B cell (primary cell): ENCODE data around the gene GAPVD1.

Experiments
- CTCF ChIP-seq: fragments of 200-600 bp; IDR thresholded peaks from one replicate; pipeline ENCODE4 v1.8.0; 2022; ENCODE audit warnings: antibody characterized with exemption, mild to moderate bottlenecking
- EZH2 ChIP-seq: IDR thresholded peaks from 2 replicates; pipeline ENCODE4 v1.6.1; 2012; ENCODE audit warnings: borderline replicate concordance, low read depth, mild to moderate bottlenecking, moderate library complexity, low read length; ENCODE audit not compliant: insufficient read depth, poor library complexity, severe bottlenecking

DNA sequence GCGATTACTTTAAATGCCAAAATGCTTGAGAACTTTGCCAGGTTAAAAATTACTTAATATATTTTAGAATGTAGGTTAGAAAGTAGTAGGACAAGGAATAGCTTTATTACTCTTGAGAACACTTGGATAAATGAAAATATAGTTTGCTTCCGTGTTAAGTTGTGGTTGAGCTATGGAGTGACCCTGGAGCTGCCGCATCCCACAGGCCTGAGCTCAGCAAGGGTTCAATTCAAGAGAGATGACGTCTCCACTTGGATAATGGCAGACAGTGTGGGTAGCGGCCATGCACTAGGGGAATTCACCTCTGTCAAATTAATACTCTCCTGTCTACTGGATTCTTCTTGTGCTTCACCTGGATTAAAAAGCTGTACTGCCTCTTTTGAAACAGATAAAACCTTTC lies 105.0 kb downstream of the GAPVD1 start:
- TF ChIP-seq CTCF (no peak), EZH2 (no peak)
